OCI-LY1 (cell line): ENCODE data around the gene ARHGEF28.

Experiments
- H2AFZ ChIP-seq: fragments of 200-600 bp; sonication (generic), shearing (Covaris generic); 2 replicates; pipeline ENCODE4 v1.6.0; 2014; ENCODE audit warnings: antibody characterized with exemption, mild to moderate bottlenecking, low read length
- H3F3A ChIP-seq: fragments of 200-600 bp; sonication (generic), shearing (Covaris generic); 2 replicates; pipeline ENCODE4 v1.6.0; 2014; ENCODE audit warnings: mild to moderate bottlenecking, antibody characterized with exemption, low read length, moderate library complexity; ENCODE audit not compliant: insufficient read depth
- H3K27ac ChIP-seq: fragments of 200-600 bp; sonication (generic); 2 replicates; pipeline ENCODE4 v1.5.1; 2014; ENCODE audit warnings: low read length, mixed run types, mild to moderate bottlenecking, low read depth; ENCODE audit not compliant: poor library complexity, severe bottlenecking
- H3K27me3 ChIP-seq: fragments of 200-600 bp; sonication (generic); 2 replicates; pipeline ENCODE4 v1.6.0; 2014; ENCODE audit warnings: antibody characterized with exemption, mild to moderate bottlenecking, low read length, moderate library complexity; ENCODE audit not compliant: insufficient read depth
- H3K36me3 ChIP-seq: fragments of 200-600 bp; sonication (generic); 2 replicates; pipeline ENCODE4 v1.6.1; 2014; ENCODE audit warnings: mild to moderate bottlenecking, antibody characterized with exemption, low read length, moderate library complexity, mixed read lengths; ENCODE audit not compliant: insufficient read depth
- H3K4me1 ChIP-seq: fragments of 200-600 bp; sonication (generic); 2 replicates; pipeline ENCODE4 v1.5.1; 2014; ENCODE audit warnings: mild to moderate bottlenecking, low read length, moderate library complexity; ENCODE audit not compliant: insufficient read depth, severe bottlenecking
- H3K4me2 ChIP-seq: fragments of 200-600 bp; sonication (generic), shearing (Covaris generic); 2 replicates; pipeline ENCODE4 v1.6.1; 2014; ENCODE audit warnings: low read length
- H3K4me3 ChIP-seq: fragments of 200-600 bp; sonication (generic); 2 replicates; pipeline ENCODE4 v1.5.1; 2014; ENCODE audit warnings: low read length, low read depth, mild to moderate bottlenecking, mixed read lengths; ENCODE audit not compliant: poor library complexity, severe bottlenecking
- H3K79me2 ChIP-seq: fragments of 200-600 bp; shearing (Covaris generic); 2 replicates; pipeline ENCODE4 v1.6.1; 2016; ENCODE audit warnings: mixed run types, low read length, mixed read lengths; ENCODE audit not compliant: insufficient read depth
- H3K9ac ChIP-seq: fragments of 200-600 bp; sonication (generic), shearing (Covaris generic); 2 replicates; pipeline ENCODE4 v1.6.1; 2014; ENCODE audit warnings: mild to moderate bottlenecking, low read length, mixed read lengths
- H3K9me2 ChIP-seq: fragments of 200-600 bp; sonication (generic), shearing (Covaris generic); 2 replicates; pipeline ENCODE4 v1.6.1; 2014; ENCODE audit warnings: low read depth, mild to moderate bottlenecking, low read length, mixed read lengths
- H3K9me3 ChIP-seq: fragments of 200-600 bp; shearing (Covaris generic); 2 replicates; pipeline ENCODE4 v1.6.1; 2014; ENCODE audit warnings: low read length, mixed read lengths
- H4K20me1 ChIP-seq: fragments of 200-600 bp; sonication (generic), shearing (Covaris generic); 2 replicates; pipeline ENCODE4 v1.6.0; 2016; ENCODE audit warnings: mild to moderate bottlenecking, low read length; ENCODE audit not compliant: insufficient read depth
- CTCF ChIP-seq: fragments of 200-600 bp; sonication (generic), shearing (Covaris generic); IDR thresholded peaks from 2 replicates; pipeline ENCODE4 v1.5.1; 2017; ENCODE audit warnings: mild to moderate bottlenecking, antibody characterized with exemption, low read length, moderate library complexity, mixed read lengths
- EZH2 ChIP-seq: fragments of 200-600 bp; sonication (generic), shearing (Covaris generic); IDR thresholded peaks from 2 replicates; pipeline ENCODE4 v1.8.0; 2017; ENCODE audit warnings: borderline replicate concordance, mixed run types, mild to moderate bottlenecking, antibody characterized with exemption, low read length, moderate library complexity, mixed read lengths

The ARHGEF28 gene

DNA sequence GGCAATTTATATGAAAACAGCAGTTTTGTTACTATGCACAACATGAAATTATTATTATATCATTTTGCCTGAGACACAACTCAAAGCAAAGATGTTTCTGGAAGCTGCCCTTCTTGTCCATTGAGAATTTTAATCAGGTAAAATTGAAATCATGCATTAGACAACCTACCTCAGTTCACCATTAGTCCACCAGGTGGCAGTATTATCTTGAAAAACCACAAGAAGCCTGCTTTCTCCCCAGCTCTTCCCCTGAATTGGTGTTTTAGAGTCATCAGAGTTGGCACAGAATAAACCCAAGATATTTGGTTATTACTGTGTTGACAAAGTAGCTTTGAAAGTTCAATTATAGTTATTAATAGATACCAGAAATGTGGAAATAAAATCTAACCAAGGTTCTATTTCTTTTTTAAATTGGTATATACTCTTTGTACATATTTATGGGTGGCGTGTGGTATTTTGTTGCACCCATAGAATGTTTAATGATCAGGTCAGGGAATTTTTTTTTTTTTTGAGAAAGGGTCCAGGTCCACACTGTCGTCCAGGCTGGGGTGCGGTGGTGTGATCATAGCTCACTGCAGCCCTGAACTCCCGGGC is 34.8 kb upstream of the ARHGEF28 start:
- H3K9me3 ChIP-seq: no peaks in the 10 kb centered on the region
- no peaks in the 10 kb centered on the region for H3K9me2 ChIP-seq
- H3K9ac ChIP-seq: no peak overlapping the region
- TF ChIP-seq CTCF (peak; percentile 67), EZH2 (no peak)
- H3K4me2 ChIP-seq: no peak overlapping the region
- no peaks in the 10 kb centered on the region for H3K79me2 ChIP-seq
- H3F3A ChIP-seq: no peaks in the 10 kb centered on the region
- no peak overlapping the region for H3K27ac ChIP-seq
- H3K4me1 ChIP-seq: no peaks in the 10 kb centered on the region
- H3K36me3 ChIP-seq: no peaks in the 10 kb centered on the region
- no peak overlapping the region for H2AFZ ChIP-seq
- H3K4me3 ChIP-seq: no peak overlapping the region
- H4K20me1 ChIP-seq: no peaks in the 10 kb centered on the region
- H3K27me3 ChIP-seq: no peaks in the 10 kb centered on the region

- Histone ChIP-seq H3K9ac (no peak overlapping the region), H3K36me3 (no peaks in the 10 kb centered on the region), H3K9me3 (no peaks in the 10 kb centered on the region), H3F3A (no peaks in the 10 kb centered on the region), H3K4me2 (no peak overlapping the region), H3K9me2 (no peaks in the 10 kb centered on the region), H3K27ac (no peak overlapping the region), H3K4me3 (no peak overlapping the region), H3K27me3 (no peaks in the 10 kb centered on the region), H3K79me2 (no peaks in the 10 kb centered on the region), H3K4me1 (no peaks in the 10 kb centered on the region), H2AFZ (no peak overlapping the region), H4K20me1 (no peaks in the 10 kb centered on the region)
- TF ChIP-seq CTCF (no peak), EZH2 (no peak)
Measured at GRCh38 chr5:73591698-73592501, 34.1 kb upstream of the ARHGEF28 start.

DNA sequence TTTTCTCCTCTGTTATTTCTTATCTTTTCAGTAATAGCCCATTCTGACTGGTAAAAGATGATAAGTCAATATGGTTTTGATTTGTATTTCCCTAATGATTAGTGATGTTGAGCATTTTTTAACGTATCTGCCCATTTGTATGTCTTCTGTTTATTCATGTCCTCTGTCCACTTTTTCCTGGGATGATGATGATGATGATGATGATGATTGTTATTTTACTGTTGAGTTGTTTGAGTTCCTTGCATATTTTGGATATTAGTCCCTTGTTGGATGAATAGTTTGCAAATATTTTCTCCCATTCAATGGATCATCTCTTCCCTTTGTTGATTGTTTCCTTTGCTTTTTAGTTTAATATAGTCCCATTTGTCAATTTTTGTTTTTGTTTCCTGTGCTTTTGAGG is 33.4 kb upstream of the ARHGEF28 start:
- no peaks in the 10 kb centered on the region for H3K4me1 ChIP-seq
- no peaks in the 10 kb centered on the region for H3K9me3 ChIP-seq
- no peaks in the 10 kb centered on the region for H3K9me2 ChIP-seq
- H3K27ac ChIP-seq: no peak overlapping the region
- H3K4me2 ChIP-seq: no peak overlapping the region
- no peaks in the 10 kb centered on the region for H3K27me3 ChIP-seq
- no peak overlapping the region for H3K4me3 ChIP-seq
- no peaks in the 10 kb centered on the region for H4K20me1 ChIP-seq
- H3K79me2 ChIP-seq: no peaks in the 10 kb centered on the region
- H2AFZ ChIP-seq: no peak overlapping the region
- TF ChIP-seq CTCF (no peak), EZH2 (no peak)
- H3K9ac ChIP-seq: no peak overlapping the region
- no peaks in the 10 kb centered on the region for H3F3A ChIP-seq
- H3K36me3 ChIP-seq: no peaks in the 10 kb centered on the region
